CD4-positive, CD25-positive, alpha-beta regulatory T cell (primary cell): ENCODE data around the gene YBX1. TPM values are rescaled to one million over a fixed set of nuclear protein-coding genes. Genes with fewer than 3 reads are reported as not detected.

Experiments used
- ATAC-seq, 2 donors: fragments of 150-1000 bp; cut with Tn5 transposase; one replicate each; pipeline ENCODE4 v1.10.0; 2021; ENCODE audit warnings: low read depth in 2 of 2, moderate number of reproducible peaks in 2 of 2, moderate library complexity in 1 of 2
- DNase-seq, 3 donors: peaks; one replicate each; pipeline versions ENCODE4 v3.0.0 to v3.0.0-alpha.2; 2012 to 2022; ENCODE audit warnings: mixed read lengths in 1 of 3
- H3K27ac ChIP-seq: one replicate; pipeline ENCODE4 v1.7.0; 2013; ENCODE audit warnings: mild to moderate bottlenecking, low read length; ENCODE audit not compliant: insufficient read depth, poor library complexity, severe bottlenecking
- H3K27me3 ChIP-seq: one replicate; pipeline ENCODE4 v1.7.0; 2013; ENCODE audit warnings: low read length; ENCODE audit not compliant: control insufficient read depth, insufficient read depth
- H3K36me3 ChIP-seq: one replicate; pipeline ENCODE4 v1.7.0; 2013; ENCODE audit warnings: mild to moderate bottlenecking, low read length, moderate library complexity; ENCODE audit not compliant: control insufficient read depth, insufficient read depth
- H3K4me1 ChIP-seq: 2 replicates; pipeline ENCODE4 v1.7.0; 2013; ENCODE audit warnings: mild to moderate bottlenecking, low read length; ENCODE audit not compliant: insufficient read depth, control insufficient read depth, poor library complexity, severe bottlenecking
- H3K4me3 ChIP-seq: one replicate; pipeline ENCODE4 v1.7.0; 2013; ENCODE audit warnings: low read depth, mild to moderate bottlenecking, low read length, moderate library complexity
- H3K9me3 ChIP-seq, 2 experiments: 1 replicate in 1 of 2; 2 replicates in 1 of 2; pipeline ENCODE4 v1.7.0; 2013; ENCODE audit warnings: low read length in 2 of 2, mild to moderate bottlenecking in 1 of 2, moderate library complexity in 1 of 2; ENCODE audit not compliant: control insufficient read depth in 2 of 2
- H3K27ac Mint-ChIP-seq, 3 donors: one replicate each; pipeline ENCODE4 v1.8.0; 2020 to 2022; ENCODE audit warnings: mild to moderate bottlenecking in 3 of 3, mixed read lengths in 3 of 3, moderate library complexity in 2 of 3
- H3K27me3 Mint-ChIP-seq: one replicate; pipeline ENCODE4 v1.8.0; 2022; ENCODE audit warnings: mild to moderate bottlenecking, mixed read lengths
- H3K36me3 Mint-ChIP-seq: one replicate; pipeline ENCODE4 v1.8.0; 2020; ENCODE audit warnings: mixed read lengths
- H3K4me1 Mint-ChIP-seq, 4 donors: one replicate each; pipeline ENCODE4 v1.8.0; 2020 to 2022; ENCODE audit warnings: mixed read lengths in 4 of 4, mild to moderate bottlenecking in 1 of 4
- H3K4me3 Mint-ChIP-seq, 4 donors: one replicate each; pipeline ENCODE4 v1.8.0; 2020 to 2022; ENCODE audit warnings: mild to moderate bottlenecking in 4 of 4, mixed read lengths in 4 of 4, moderate library complexity in 3 of 4
- H3K9me3 Mint-ChIP-seq, 7 donors: one replicate each; pipeline ENCODE4 v1.8.0; 2020 to 2022; ENCODE audit warnings: mixed read lengths in 7 of 7, mild to moderate bottlenecking in 3 of 7, moderate library complexity in 2 of 7
- polyA plus RNA-seq, 4 donors: library from polyadenylated mRNA; unstranded; fragments of 300-500 nt; fragmentation: Illumina TruSeq; gene quantifications; one replicate each; pipeline ENCODE4 v1.2.3, GENCODE V29; 2021
- total RNA-seq: library from RNA; stranded (reverse); gene quantifications from one replicate; pipeline ENCODE4 v1.2.3, GENCODE V29; 2022

Gene YBX1
- total and polyA plus RNA-seq, 5 donors from 2014 or later = 89.9 to 323 (median 95.5) TPM

- Histone ChIP-seq H3K9me3 (no peaks in the 10 kb centered on the region), H3K27ac (no peak overlapping the region), H3K27me3 (no peaks in the 10 kb centered on the region), H3K36me3 (peaks cover 71% of the 10 kb centered on the region), H3K4me1 (no peaks in the 10 kb centered on the region), H3K4me3 (no peak overlapping the region)
- DNase-seq = no peak
- Mint-ChIP-seq H3K9me3 (peaks cover 0 to 4% (median 0%) of the 10 kb centered on the region in 7 donors), H3K27me3 (no peaks in the 10 kb centered on the region), H3K4me1 (peaks cover 4 to 8% (median 6%) of the 10 kb centered on the region in 4 donors), H3K27ac (peak overlapping the region in 1 of 3 donors; percentile 74), H3K36me3 (peaks cover 78% of the 10 kb centered on the region), H3K4me3 (no peak overlapping the region)
- ATAC-seq = no peak
These were observed 70.9 kb downstream of the YBX1 start for GRCh38 chr1:42753070-42753469.

Other genes starting within 250 kb of the YBX1 start
- gene ZMYND12, start 226.4 kb upstream of the YBX1 start, total RNA-seq = 1.0 TPM
- gene ZMYND12, start 226.4 kb upstream of the YBX1 start, polyA plus RNA-seq = 1 to 10 TPM in 1 of 4 donors, under 1 TPM in 3; 0.24 to 1.4 (median 0.36) TPM
- gene PPCS, start 225.9 kb upstream of the YBX1 start, total RNA-seq = 43.7 TPM
- 100 to 1,000 TPM; 129 to 162 (median 146) TPM for gene PPCS, start 225.9 kb upstream of the YBX1 start, polyA plus RNA-seq
- gene CCDC30, start 219.1 kb upstream of the YBX1 start, total RNA-seq = 6.1 TPM
- gene CCDC30, start 219.1 kb upstream of the YBX1 start, polyA plus RNA-seq = 1 to 10 TPM in 2 of 4 donors, under 1 TPM in 2; 0.40 to 4.2 (median 1.1) TPM
- gene PPIH, start 24.0 kb upstream of the YBX1 start, total RNA-seq = 29.6 TPM
- 10 to 100 TPM; 61.8 to 72.9 (median 69.2) TPM for gene PPIH, start 24.0 kb upstream of the YBX1 start, polyA plus RNA-seq
- not detected for gene CLDN19, start 57.8 kb downstream of the YBX1 start, total RNA-seq
- not detected for gene CLDN19, start 57.8 kb downstream of the YBX1 start, polyA plus RNA-seq
- 30.4 TPM for gene P3H1, start 84.6 kb downstream of the YBX1 start, total RNA-seq
- gene P3H1, start 84.6 kb downstream of the YBX1 start, polyA plus RNA-seq = 10 to 100 TPM; 12.6 to 16.3 (median 14.3) TPM
- 14.3 TPM for gene C1orf50, start 84.8 kb downstream of the YBX1 start, total RNA-seq
- gene C1orf50, start 84.8 kb downstream of the YBX1 start, polyA plus RNA-seq = 10 to 100 TPM in 1 of 4 donors, 1 to 10 TPM in 3; 3.8 to 12.7 (median 6.0) TPM
- 1.1 TPM for gene TMEM269, start 102.6 kb downstream of the YBX1 start, total RNA-seq
- gene TMEM269, start 102.6 kb downstream of the YBX1 start, polyA plus RNA-seq = under 1 TPM in 1 of 4 donors, not detected in 3; 0.12 TPM
- gene ERMAP, start 134.7 kb downstream of the YBX1 start, total RNA-seq = 4.9 TPM
- gene ERMAP, start 134.7 kb downstream of the YBX1 start, polyA plus RNA-seq = 1 to 10 TPM; 2.8 to 4.1 (median 3.5) TPM
- 24.4 TPM for gene SVBP, start 135.0 kb downstream of the YBX1 start, total RNA-seq
- gene SVBP, start 135.0 kb downstream of the YBX1 start, polyA plus RNA-seq = 100 to 1,000 TPM in 2 of 4 donors, 10 to 100 TPM in 2; 82.7 to 126 (median 98.9) TPM
- gene ZNF691, start 164.2 kb downstream of the YBX1 start, total RNA-seq = 5.3 TPM
- 10 to 100 TPM in 1 of 4 donors, 1 to 10 TPM in 3; 7.6 to 13.7 (median 9.7) TPM for gene ZNF691, start 164.2 kb downstream of the YBX1 start, polyA plus RNA-seq